ENCODE results near the gene KRT3. TPM values are rescaled to one million over a fixed set of nuclear protein-coding genes. Genes with fewer than 3 reads are reported as not detected.

The KRT3 gene
- not detected for polyA plus RNA-seq (2012; ENCODE audit: insufficient read depth, insufficient read length)

GRCh38 chr12:52795694-52796428, at the start of gene KRT3:
Gene KRT3 (minus strand): TSS chr12:52796117. CDS start chr12:52796042, 75 bp downstream.
- no peak for DNase-seq (ENCODE audit: low read depth, low spot score)

GRCh38 chr12:52844386-52844785, 48.5 kb upstream of the KRT3 start:
- DNase-seq (ENCODE audit: low read depth, low spot score), result no peak
- H3K4me3 ChIP-seq (ENCODE audit: low read length), result no peak overlapping the region

More at GRCh38 chr12:52795694-52796428, at the start of gene KRT3:
- H3K4me3 ChIP-seq (ENCODE audit: low read length), result no peak within 1 kb of the TSS

GRCh38 chr12:52839436-52840105, 43.7 kb upstream of the KRT3 start:
- no peak overlapping the region for H3K4me3 ChIP-seq (ENCODE audit: low read length)
- no peak for DNase-seq (ENCODE audit: low read depth, low spot score)

- no peak for DNase-seq (ENCODE audit: low read depth, low spot score)
- H3K4me3 ChIP-seq (ENCODE audit: low read length), result no peak overlapping the region
Measured at GRCh38 chr12:52838609-52839435, 42.9 kb upstream of the KRT3 start.

GRCh38 chr12:52837781-52838608, 42.1 kb upstream of the KRT3 start:
- DNase-seq (ENCODE audit: low read depth, low spot score), result no peak
- H3K4me3 ChIP-seq (ENCODE audit: low read length), result no peak overlapping the region

- DNase-seq (ENCODE audit: low read depth, low spot score), result no peak
- no peak overlapping the region for H3K4me3 ChIP-seq (ENCODE audit: low read length)
Measured at GRCh38 chr12:52837413-52837741, 41.5 kb upstream of the KRT3 start.

GRCh38 chr12:52836491-52837412, 40.8 kb upstream of the KRT3 start:
- H3K4me3 ChIP-seq (ENCODE audit: low read length), result no peak overlapping the region
- no peak for DNase-seq (ENCODE audit: low read depth, low spot score)

- DNase-seq (ENCODE audit: low read depth, low spot score), result no peak
- H3K4me3 ChIP-seq (ENCODE audit: low read length), result no peak overlapping the region
Measured at GRCh38 chr12:52836042-52836466, 40.1 kb upstream of the KRT3 start.

- H3K4me3 ChIP-seq (ENCODE audit: low read length), result no peak overlapping the region
- DNase-seq (ENCODE audit: low read depth, low spot score), result no peak
Measured at GRCh38 chr12:52835271-52836041, 39.5 kb upstream of the KRT3 start.

GRCh38 chr12:52834727-52835001, 38.7 kb upstream of the KRT3 start:
- no peak overlapping the region for H3K4me3 ChIP-seq (ENCODE audit: low read length)
- no peak for DNase-seq (ENCODE audit: low read depth, low spot score)

GRCh38 chr12:52833922-52834726, 38.2 kb upstream of the KRT3 start, which contains the start of gene KRT79:
Gene KRT79 (minus strand): TSS chr12:52834311. CDS start chr12:52834260, 51 bp downstream.
- no peak for DNase-seq (ENCODE audit: low read depth, low spot score)
- no peak within 1 kb of the TSS for H3K4me3 ChIP-seq (ENCODE audit: low read length)

GRCh38 chr12:52832985-52833905, 37.3 kb upstream of the KRT3 start:
- no peak for DNase-seq (ENCODE audit: low read depth, low spot score)
- no peak overlapping the region for H3K4me3 ChIP-seq (ENCODE audit: low read length)

- H3K4me3 ChIP-seq (ENCODE audit: low read length), result no peak overlapping the region
- DNase-seq (ENCODE audit: low read depth, low spot score), result no peak
Measured at GRCh38 chr12:52832451-52832850, 36.5 kb upstream of the KRT3 start.

- H3K4me3 ChIP-seq (ENCODE audit: low read length), result no peak overlapping the region
- no peak for DNase-seq (ENCODE audit: low read depth, low spot score)
Measured at GRCh38 chr12:52831251-52831650, 35.3 kb upstream of the KRT3 start.

- DNase-seq (ENCODE audit: low read depth, low spot score), result no peak
- no peak overlapping the region for H3K4me3 ChIP-seq (ENCODE audit: low read length)
Measured at GRCh38 chr12:52829986-52830770, 34.3 kb upstream of the KRT3 start.
